ENCODE data around the gene GLIS1. TPM values are rescaled to one million over a fixed set of nuclear protein-coding genes. Genes with fewer than 3 reads are reported as not detected.

GLIS1 gene
- total RNA-seq, 1 donor from 2014 or later, result 17.4 TPM

GRCh38 chr1:53615101-53615500, 123.9 kb downstream of the GLIS1 start:
- no peak for TF ChIP-seq CTCF (IDR thresholded peaks at IDR 0.05)
- Mint-ChIP-seq H3K9me3 (ENCODE audit: low read depth) (peaks cover 19% of the 10 kb centered on the region), H3K36me3 (ENCODE audit: low read depth) (peaks cover 12% of the 10 kb centered on the region), H3K4me1 (ENCODE audit: low read depth) (peaks cover 4% of the 10 kb centered on the region), H3K27me3 (ENCODE audit: low read depth) (no peaks in the 10 kb centered on the region), H3K4me3 (ENCODE audit: unreplicated experiment) (no peak overlapping the region), H3K27ac (ENCODE audit: unreplicated experiment) (no peak overlapping the region)
- peak; percentile 56 for DNase-seq (ENCODE audit: low spot score)

GRCh38 chr1:53614231-53615021, 124.5 kb downstream of the GLIS1 start:
- H3K9me3 Mint-ChIP-seq (ENCODE audit: low read depth), result peaks cover 21% of the 10 kb centered on the region
- no peak overlapping the region for H3K27ac Mint-ChIP-seq (ENCODE audit: unreplicated experiment)
- H3K4me1 Mint-ChIP-seq (ENCODE audit: low read depth), result peaks cover 4% of the 10 kb centered on the region
- H3K36me3 Mint-ChIP-seq (ENCODE audit: low read depth), result peaks cover 13% of the 10 kb centered on the region
- peak; percentile 65 for DNase-seq (ENCODE audit: low spot score)
- no peak overlapping the region for H3K4me3 Mint-ChIP-seq (ENCODE audit: unreplicated experiment)
- H3K27me3 Mint-ChIP-seq (ENCODE audit: low read depth), result no peaks in the 10 kb centered on the region
- no peak for TF ChIP-seq CTCF (IDR thresholded peaks at IDR 0.05)

- H3K4me3 Mint-ChIP-seq (ENCODE audit: unreplicated experiment), result no peak overlapping the region
Measured at GRCh38 chr1:53608676-53609075, 130.3 kb downstream of the GLIS1 start.

GRCh38 chr1:53608071-53608470, 130.9 kb downstream of the GLIS1 start:
- Mint-ChIP-seq H3K36me3 (ENCODE audit: low read depth) (peaks cover 13% of the 10 kb centered on the region), H3K9me3 (ENCODE audit: low read depth) (peaks cover 21% of the 10 kb centered on the region), H3K27me3 (ENCODE audit: low read depth) (no peaks in the 10 kb centered on the region), H3K4me3 (ENCODE audit: unreplicated experiment) (no peak overlapping the region), H3K27ac (ENCODE audit: unreplicated experiment) (no peak overlapping the region), H3K4me1 (ENCODE audit: low read depth) (no peaks in the 10 kb centered on the region)
- TF ChIP-seq CTCF (IDR thresholded peaks at IDR 0.05), result no peak
- DNase-seq (ENCODE audit: low spot score), result peak; percentile 6

More at GRCh38 chr1:53608676-53609075, 130.3 kb downstream of the GLIS1 start:
- Mint-ChIP-seq H3K4me1 (ENCODE audit: low read depth) (no peaks in the 10 kb centered on the region), H3K27me3 (ENCODE audit: low read depth) (no peaks in the 10 kb centered on the region), H3K27ac (ENCODE audit: unreplicated experiment) (no peak overlapping the region), H3K36me3 (ENCODE audit: low read depth) (peaks cover 13% of the 10 kb centered on the region), H3K9me3 (ENCODE audit: low read depth) (peaks cover 21% of the 10 kb centered on the region)
- no peak for TF ChIP-seq CTCF (IDR thresholded peaks at IDR 0.05)
- no peak for DNase-seq (ENCODE audit: low spot score)

- H3K4me1 Mint-ChIP-seq (ENCODE audit: low read depth), result no peaks in the 10 kb centered on the region
- H3K27me3 Mint-ChIP-seq (ENCODE audit: low read depth), result no peaks in the 10 kb centered on the region
- no peak for TF ChIP-seq CTCF (IDR thresholded peaks at IDR 0.05)
- peaks cover 9% of the 10 kb centered on the region for H3K36me3 Mint-ChIP-seq (ENCODE audit: low read depth)
- H3K27ac Mint-ChIP-seq (ENCODE audit: unreplicated experiment), result no peak overlapping the region
- peaks cover 17% of the 10 kb centered on the region for H3K9me3 Mint-ChIP-seq (ENCODE audit: low read depth)
- H3K4me3 Mint-ChIP-seq (ENCODE audit: unreplicated experiment), result no peak overlapping the region
- DNase-seq (ENCODE audit: low spot score), result peak; percentile 81
Measured at GRCh38 chr1:53606651-53607051, 132.3 kb downstream of the GLIS1 start.
